ENCODE results near the gene CDCP2. TPM values are rescaled to one million over a fixed set of nuclear protein-coding genes. Genes with fewer than 3 reads are reported as not detected.
A peak's percentile ranks its signal among the peaks of the same experiment; 100 is the strongest.
"Not testable (repeated sequence)": the region's sequence is repeated elsewhere in the genome, so short reads cannot be mapped to it uniquely, and the experiment has no call there.

The CDCP2 gene
- total and polyA plus RNA-seq, 8 donors: 0.15 to 0.18 (median 0.18) TPM; not detected in 4

DNA sequence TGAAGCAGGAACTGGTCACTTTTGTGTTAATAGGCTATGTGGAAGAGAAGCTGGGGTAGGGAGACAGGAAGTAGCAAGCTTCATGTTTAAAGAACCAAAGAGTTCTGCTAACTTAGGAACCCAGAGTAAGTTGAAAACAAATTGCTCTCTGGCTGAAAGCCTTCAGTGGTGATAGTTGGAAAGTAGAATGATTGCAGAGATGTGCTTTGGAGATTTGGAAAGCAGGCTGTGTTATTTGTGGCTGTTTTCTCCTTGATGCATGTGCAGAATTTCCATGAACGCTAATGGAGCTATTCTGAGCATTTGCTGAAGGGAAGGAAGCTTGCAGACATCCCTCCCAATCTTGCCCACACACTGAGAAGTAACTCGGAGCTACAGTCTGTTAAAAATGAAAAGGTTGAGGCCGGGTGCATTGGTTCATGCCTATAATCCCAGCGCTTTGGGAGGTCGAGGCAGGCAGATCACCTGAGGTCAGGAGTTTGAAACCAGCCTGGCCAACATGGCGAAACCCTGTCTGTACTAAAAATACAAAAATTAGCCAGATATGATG is 53.7 kb downstream of the CDCP2 start:
- H3K4me1 ChIP-seq: peaks cover 0 to 15% of the 10 kb centered on the region in 2 donors
- no peaks in the 10 kb centered on the region for H3K27me3 ChIP-seq
- ATAC-seq: no peak
- H3K27ac ChIP-seq: no peak overlapping the region
- DNase-seq: no peak
- no peak overlapping the region for H3K4me3 ChIP-seq
- peaks cover 0 to 19% of the 10 kb centered on the region in 2 donors for H3K36me3 ChIP-seq
- intact Hi-C loops (cut with DNase I): no loop called here
- TF ChIP-seq, protein P1, sequence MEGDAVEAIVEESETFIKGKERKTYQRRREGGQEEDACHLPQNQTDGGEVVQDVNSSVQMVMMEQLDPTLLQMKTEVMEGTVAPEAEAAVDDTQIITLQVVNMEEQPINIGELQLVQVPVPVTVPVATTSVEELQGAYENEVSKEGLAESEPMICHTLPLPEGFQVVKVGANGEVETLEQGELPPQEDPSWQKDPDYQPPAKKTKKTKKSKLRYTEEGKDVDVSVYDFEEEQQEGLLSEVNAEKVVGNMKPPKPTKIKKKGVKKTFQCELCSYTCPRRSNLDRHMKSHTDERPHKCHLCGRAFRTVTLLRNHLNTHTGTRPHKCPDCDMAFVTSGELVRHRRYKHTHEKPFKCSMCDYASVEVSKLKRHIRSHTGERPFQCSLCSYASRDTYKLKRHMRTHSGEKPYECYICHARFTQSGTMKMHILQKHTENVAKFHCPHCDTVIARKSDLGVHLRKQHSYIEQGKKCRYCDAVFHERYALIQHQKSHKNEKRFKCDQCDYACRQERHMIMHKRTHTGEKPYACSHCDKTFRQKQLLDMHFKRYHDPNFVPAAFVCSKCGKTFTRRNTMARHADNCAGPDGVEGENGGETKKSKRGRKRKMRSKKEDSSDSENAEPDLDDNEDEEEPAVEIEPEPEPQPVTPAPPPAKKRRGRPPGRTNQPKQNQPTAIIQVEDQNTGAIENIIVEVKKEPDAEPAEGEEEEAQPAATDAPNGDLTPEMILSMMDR (IDR thresholded peaks at IDR 0.05): no peak
- no peaks in the 10 kb centered on the region for H3K9me3 ChIP-seq

DNA sequence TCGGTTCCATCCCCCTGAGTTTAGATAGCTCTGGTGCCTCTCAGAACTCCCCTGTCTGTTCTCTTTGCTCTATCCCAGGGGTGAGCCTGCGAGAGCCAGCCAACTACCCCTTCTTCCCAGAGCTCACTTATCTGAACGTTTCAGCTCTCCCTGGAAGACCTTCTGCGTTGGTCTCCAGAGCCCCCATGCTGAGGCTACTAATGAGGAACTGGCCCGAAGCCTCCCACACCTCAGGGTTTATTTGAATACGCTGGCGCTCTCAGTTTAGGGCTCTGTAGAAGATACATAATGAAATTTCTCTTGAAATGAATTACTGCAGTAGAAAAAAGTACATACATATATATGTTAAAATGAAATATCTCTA is 55.9 kb downstream of the CDCP2 start:
- intact Hi-C loops (cut with DNase I): no loop called here
- DNase-seq: no peak
- no peak overlapping the region for H3K27ac ChIP-seq
- peaks cover 0 to 11% of the 10 kb centered on the region in 2 donors for H3K36me3 ChIP-seq
- no peaks in the 10 kb centered on the region for H3K9me3 ChIP-seq
- no peak for ATAC-seq
- H3K27me3 ChIP-seq: no peaks in the 10 kb centered on the region
- TF ChIP-seq, protein P1 (IDR thresholded peaks at IDR 0.05): no peak
- H3K4me3 ChIP-seq: no peak overlapping the region
- H3K4me1 ChIP-seq: peaks cover 0 to 15% of the 10 kb centered on the region in 2 donors

DNA sequence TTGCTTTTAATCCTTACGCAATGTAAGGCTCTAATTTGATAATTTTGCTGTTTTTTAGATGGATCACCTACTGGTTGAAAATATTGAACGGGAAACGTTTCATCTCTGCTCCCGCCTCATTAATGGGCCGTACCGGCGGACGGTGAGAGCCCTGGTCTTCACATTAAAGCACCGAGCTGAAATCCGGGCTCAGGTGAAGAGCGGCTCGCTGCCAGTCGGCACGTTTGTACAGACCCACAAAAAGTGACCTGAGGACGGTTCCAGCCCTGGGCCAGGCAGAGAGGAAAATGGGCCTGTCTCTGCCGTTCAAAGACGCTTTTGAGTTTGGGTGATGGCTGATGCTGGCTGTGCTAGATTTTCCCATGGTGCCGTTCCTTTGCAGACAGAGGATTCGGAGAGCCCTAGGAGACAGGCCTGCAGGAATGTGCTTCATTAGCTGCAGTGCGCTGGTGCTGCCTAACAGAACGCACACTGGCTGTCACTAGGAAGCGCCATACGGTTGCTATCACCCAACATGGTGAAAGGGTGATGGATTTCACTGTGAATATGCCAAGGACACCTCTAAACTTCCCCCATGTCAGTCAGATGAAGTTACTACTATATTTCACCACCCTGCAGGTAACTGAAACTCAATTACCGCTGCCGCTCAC is 56.4 kb downstream of the CDCP2 start:
- peak overlapping the region in 1 of 2 donors; percentile 60 for H3K27ac ChIP-seq
- TF ChIP-seq, protein P1 (IDR thresholded peaks at IDR 0.05): no peak
- H3K4me1 ChIP-seq: peaks cover 0 to 15% of the 10 kb centered on the region in 2 donors
- DNase-seq (peak in 1 of 4 donors; percentile 23), ATAC-seq (no peak)
- no peaks in the 10 kb centered on the region for H3K9me3 ChIP-seq
- no peaks in the 10 kb centered on the region for H3K27me3 ChIP-seq
- H3K4me3 ChIP-seq: no peak overlapping the region
- intact Hi-C loops (cut with DNase I): no loop called here
- H3K36me3 ChIP-seq: peaks cover 0 to 7% of the 10 kb centered on the region in 2 donors

DNA sequence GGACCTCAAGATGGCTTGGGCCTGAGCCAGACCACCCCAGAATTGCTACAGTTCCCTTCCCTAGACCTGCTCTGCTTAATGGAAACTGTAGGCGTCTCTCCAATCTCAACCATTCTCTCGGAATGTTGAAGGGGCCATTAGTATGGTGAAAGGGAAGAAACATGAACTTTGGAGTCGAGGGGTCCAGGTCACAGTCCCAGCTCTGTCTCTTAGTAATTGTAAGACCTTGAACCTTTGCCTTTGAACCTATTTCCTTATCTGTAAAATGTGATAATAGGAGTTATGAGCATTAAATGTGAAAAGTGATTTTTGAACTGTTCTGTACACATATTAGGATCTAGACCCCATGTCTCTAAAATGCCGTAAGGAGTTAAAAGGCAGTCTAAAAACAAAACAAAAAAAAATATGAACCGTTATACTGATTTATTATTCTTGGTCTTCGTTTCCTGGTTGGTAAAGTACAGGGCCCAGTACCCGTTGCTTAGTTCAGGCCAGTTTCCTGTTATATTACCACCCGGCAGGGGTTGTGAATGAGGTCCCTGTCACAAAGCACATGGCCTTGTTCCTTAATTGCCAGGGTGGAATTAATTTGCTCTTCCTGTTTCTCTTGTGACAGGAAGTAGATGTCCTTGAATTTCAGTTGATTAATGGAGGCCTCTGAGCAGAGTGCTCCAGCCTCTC is 57.1 kb downstream of the CDCP2 start:
- intact Hi-C loops (cut with DNase I): no loop called here
- Histone ChIP-seq H3K36me3 (peaks cover 0 to 7% of the 10 kb centered on the region in 2 donors), H3K4me3 (no peak overlapping the region), H3K9me3 (no peaks in the 10 kb centered on the region), H3K4me1 (peaks cover 0 to 15% of the 10 kb centered on the region in 2 donors), H3K27ac (peak overlapping the region in 1 of 2 donors; percentile 60), H3K27me3 (no peaks in the 10 kb centered on the region)
- TF ChIP-seq, protein P1 (IDR thresholded peaks at IDR 0.05): no peak
- DNase-seq (peak in 1 of 4 donors; percentile 15), ATAC-seq (peak; percentile 80)

DNA sequence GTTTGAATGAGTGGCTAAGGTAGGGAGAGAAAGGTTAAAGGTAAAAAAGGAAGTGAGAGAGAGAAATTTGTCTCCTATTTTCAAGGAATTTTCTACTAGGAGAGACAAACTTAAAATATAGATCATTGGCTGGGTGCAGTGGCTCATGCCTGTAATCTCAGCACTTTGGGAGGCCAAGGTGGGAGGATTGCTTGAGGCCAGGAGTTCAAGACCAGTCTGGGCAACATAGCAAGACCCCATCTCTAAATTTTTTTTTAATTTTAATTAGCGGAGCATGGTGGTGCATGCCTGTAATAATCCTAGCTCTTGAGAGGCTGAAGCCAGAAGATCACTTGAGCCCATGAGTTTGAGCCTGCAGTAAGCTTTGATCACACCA is 58.1 kb downstream of the CDCP2 start:
- H3K27ac ChIP-seq; intact Hi-C loops (cut with DNase I); ATAC-seq; H3K9me3 ChIP-seq; H3K4me3 ChIP-seq; DNase-seq; H3K27me3 ChIP-seq; H3K36me3 ChIP-seq: not testable (repeated sequence)
- peaks cover 0 to 15% of the 10 kb centered on the region in 2 donors for H3K4me1 ChIP-seq
